ENCODE results near the gene ADIRF. TPM values are rescaled to one million over a fixed set of nuclear protein-coding genes. Genes with fewer than 3 reads are reported as not detected.
A peak's percentile ranks its signal among the peaks of the same experiment; 100 is the strongest.
"Not testable (repeated sequence)": the region's sequence is repeated elsewhere in the genome, so short reads cannot be mapped to it uniquely, and the experiment has no call there.

ADIRF gene
- total RNA-seq, 1 donor from 2014 or later, result 21.9 TPM

DNA sequence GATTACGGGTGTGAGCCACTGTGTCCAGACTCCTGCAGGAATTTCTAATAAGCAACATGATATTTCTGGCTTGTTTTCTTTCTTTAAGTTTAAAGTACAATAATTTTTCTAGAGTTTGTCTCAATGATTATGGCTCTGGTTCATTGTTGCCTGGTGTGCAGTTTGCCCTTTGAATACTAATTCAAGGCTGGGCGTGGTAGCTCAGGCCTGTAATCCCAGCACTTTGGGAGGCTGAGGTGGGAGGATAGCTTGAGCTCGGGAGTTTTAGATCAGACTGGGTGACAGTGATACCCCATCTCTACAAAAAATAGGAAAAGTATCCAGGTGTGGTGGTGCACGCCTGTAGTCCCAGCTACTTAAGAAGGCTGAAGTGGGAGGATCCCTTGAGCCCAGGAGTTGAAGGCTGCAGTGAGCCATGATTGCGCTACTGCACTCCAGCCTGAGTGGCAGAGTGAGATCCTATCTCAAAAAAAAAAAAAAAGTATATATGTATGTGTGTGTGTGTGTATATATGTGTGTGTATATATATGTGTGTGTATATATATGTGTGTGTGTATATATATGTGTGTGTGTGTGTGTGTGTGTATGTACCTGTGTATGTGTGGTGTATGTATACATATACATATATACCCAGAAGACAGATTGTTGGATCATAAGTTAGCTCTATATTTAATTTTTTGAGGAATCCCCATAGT, 8.2 kb downstream of the ADIRF start:
- no peak for DNase-seq (ENCODE audit: low spot score)

DNA sequence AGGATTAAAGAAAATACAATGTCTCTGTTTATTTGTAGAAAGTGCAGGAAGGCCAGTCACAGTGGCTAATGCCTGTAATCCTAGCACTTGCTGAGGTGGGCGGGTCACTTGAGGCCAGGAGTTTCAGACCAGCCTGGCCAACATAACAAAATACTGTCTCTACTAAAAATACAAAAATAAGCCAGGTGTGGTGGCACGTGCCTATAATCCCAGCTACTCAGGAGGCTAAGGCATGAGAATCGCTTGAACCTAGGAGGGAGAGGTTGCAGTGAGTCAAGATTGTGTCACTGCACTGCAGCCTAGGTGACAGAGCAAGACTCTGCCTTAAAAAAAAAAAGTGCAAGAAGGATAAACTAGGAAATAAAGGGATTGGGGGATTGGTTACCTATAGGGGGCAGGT, 10.2 kb downstream of the ADIRF start:
- not testable (repeated sequence) for DNase-seq (ENCODE audit: low spot score)

DNA sequence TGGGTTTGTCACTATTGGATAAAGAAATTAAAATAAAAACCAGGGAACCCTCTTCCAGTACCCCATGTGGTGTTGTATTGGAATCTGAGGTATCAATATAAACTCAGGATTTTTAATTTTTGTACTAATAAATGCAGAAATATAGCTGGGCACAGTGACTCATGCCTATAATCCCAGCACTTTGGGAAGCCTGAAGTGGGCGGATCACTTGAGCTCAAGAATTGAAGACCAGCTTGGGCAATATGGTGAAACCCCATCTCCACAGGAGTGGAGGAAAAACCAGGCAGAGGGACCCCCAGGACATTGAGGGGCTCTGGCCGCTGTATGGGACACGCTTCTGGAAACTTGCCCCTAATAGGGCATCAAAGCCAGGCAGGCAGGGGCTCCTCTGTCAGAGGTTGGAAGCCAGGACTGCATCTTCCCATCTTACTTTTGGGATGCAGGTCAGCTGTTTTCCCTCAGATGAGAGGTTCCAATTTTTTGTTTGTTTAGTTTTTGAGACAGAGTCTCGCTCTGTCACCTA, 11.1 kb downstream of the ADIRF start:
- no peak for DNase-seq (ENCODE audit: low spot score)

DNA sequence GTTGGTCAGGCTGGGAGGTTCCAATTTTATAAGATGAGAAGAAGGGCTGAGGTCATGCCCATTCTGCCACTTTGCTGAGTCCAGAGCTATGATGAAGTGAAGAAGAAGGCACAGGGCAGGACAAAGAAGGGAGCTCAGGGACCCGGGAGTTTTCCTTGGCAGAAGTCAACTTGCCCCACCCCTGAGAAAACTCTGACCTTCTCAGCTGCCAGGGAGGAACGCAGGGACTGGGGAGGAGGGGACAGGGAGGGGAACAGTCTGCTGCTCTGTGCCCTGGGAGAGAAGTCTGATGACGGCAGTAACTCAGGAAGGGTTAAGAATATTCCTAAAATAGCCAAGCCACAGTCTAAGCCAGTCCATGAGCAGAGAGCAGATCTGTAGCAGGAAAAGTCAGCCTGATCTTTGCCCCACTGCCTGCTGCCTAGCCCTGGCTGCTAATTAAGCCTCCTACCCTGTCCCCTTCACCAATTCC, 11.7 kb downstream of the ADIRF start:
- peak; percentile 70 for DNase-seq (ENCODE audit: low spot score)

DNA sequence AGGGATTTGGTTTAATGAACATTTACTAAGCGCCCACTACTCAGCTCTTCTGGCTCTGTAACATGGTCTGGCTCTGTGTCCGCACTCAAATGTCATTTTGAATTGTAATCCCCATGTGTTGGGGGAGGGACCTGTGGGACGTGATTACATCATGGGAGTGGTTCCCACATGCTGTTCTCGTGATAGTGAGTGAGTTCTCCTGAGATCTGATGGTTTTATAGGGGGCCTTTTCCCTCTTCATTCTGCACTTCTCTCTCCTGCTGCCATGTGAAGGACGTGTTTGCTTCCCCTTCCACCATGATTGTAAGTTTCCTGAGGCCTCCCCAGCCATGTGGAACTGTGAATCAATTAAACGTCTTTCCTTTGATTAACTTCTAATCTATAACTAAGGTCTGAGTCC, 12.7 kb downstream of the ADIRF start:
- DNase-seq (ENCODE audit: low spot score), result not testable (repeated sequence)

DNA sequence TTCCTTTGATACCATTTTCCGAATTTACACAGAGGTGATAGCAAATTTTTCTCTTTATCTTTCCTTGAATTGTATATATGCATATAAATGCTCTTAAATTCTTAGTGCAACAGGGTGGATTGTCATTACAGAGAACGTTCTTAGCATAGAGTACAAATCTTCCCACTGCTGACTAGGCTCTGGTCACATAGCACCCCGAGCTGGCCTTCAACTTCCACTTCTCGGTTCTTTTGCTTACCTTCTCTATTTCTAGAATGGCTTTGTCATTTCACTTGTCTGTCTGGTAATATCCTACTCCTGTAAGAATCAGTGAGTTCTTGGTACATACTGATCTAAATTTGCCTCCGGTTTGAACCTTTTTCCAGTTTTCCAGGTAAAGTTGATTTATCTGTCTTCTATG, 13.4 kb downstream of the ADIRF start:
- DNase-seq (ENCODE audit: low spot score), result no peak

DNA sequence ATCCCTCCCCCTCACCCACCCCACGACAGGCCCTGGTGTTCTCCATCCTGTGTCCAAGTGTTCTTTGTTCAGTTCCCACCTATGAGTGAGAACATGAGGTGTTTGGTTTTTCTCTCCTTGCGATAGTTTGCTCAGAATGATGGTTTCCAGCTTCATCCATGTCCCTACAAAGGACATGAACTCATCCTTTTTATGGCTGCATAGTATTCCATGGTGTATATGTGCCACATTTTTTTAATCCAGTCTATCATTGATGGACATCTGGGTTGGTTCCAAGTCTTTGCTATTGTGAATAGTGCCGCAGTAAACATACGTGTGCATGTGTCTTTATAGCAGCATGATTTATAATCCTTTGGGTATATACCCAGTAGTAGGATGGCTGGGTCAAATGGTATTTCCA, 16.2 kb downstream of the ADIRF start:
- DNase-seq (ENCODE audit: low spot score), result not testable (repeated sequence)

DNA sequence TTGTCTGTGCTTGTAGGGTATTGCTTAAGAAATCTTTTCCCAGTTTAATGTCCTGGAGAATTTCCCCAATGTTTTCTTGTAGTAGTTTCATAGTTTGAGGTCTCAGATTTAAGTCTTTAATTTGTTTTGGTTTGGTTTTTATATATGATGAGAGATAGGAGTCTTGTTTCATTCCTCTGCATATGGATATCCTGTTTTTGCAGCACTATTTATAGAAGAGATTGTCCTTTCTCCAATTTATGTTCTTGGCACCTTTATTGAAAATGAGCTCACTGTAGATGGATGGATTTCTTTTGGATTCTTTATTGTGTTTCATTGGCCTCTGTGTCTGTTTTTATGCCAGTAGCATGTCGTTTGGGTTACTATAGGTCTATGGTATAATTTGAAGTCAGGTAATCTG, 20.2 kb downstream of the ADIRF start:
- DNase-seq (ENCODE audit: low spot score), result no peak

DNA sequence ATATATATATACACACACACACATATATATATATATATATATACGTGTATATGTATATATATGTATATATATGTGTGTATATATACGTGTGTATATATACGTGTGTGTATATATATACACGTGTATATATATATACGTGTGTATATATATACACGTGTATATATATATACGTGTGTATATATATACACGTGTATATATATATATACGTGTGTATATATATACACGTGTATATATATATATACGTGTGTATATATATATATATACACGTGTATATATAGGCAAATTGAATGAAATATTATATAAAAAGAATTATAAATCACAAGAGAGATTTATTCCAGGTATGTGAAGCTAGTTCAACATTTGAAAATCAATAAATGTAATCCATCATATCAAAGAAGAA, 23.1 kb downstream of the ADIRF start:
- not testable (repeated sequence) for DNase-seq (ENCODE audit: low spot score)

DNA sequence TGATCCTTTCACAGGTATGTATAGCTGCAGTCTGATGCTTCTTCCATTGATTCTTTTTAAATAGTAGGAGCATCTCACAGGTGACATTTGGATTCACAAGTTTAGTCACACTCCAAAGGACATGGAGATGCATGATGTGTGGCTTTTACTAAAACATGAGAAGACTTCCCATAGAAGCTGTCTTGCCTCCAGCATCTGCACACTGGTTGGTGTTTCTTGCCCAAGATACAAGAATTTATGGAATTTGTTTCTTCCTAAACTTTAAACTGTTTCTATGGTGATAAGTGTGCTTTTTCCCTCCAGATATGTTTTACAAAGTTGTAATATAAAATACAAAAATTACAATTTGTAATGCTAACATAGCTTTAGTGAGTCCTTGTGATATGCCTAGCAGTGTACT, 24.2 kb downstream of the ADIRF start:
- DNase-seq (ENCODE audit: low spot score), result no peak

DNA sequence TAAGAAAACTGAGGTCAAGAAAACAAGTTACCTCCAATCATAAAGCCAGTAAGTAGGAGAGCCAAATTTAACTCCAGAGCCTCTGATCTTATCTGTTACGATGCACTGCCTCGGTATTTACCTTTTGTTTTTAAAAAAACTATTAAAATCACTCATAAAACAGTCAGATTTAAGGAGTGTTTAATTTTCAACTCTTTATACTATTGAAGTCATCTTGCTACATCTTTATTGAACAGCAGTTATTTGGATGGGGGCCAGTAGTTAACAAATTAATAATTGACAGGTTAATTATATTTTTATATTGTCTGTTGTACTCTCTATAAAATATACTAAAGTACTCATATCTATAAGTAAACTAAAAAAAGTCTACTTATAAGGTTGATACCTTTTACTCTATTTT, 24.6 kb downstream of the ADIRF start:
- DNase-seq (ENCODE audit: low spot score), result no peak

DNA sequence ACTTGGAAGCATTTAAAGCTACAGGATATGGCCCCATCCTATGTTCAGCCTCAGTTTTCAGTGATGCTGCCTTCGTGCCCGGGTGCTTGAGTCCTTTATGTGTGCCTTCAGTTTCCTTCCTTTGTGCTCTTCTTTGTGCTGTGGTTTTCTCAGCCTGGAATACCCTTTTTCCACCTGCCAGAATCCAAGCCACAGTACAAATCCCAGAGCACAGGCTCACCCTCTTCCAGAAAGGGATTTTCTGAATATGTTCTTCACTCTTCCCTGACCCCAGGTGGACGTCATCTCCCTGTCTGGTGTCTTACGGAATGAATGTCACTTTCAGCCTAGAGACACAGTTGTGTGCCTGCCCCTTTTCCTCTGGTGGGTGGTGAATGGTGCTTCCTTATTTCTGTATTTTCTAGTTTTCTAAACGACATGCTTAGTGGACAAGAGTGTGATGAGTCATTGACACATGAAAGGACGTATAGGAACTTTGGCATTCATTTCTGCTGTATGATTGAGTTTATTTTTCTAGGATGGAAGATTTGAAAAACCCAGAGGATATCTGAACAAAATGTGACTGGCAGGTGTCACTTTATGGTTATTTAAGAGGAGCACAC, 31.6 kb downstream of the ADIRF start:
- not testable (repeated sequence) for DNase-seq (ENCODE audit: low spot score)

DNA sequence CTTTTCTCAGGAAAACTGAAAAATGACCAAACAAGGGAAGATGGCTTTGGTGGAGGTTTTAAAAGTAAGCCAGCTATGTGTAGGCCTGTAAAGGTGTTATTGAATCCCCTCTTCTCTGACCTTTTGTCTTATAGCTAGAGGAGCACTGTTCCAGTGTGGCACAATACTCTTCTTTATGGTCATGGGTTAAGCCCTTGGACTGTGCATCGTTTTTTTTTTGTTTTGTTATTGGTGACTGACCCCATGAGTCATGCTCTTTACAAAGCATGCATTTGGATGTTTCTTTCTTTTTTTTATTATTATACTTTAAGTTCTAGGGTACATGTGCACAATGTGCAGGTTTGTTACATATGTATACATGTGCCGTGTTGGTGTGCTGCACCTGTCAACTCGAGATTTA, 32.2 kb downstream of the ADIRF start:
- DNase-seq (ENCODE audit: low spot score), result no peak

DNA sequence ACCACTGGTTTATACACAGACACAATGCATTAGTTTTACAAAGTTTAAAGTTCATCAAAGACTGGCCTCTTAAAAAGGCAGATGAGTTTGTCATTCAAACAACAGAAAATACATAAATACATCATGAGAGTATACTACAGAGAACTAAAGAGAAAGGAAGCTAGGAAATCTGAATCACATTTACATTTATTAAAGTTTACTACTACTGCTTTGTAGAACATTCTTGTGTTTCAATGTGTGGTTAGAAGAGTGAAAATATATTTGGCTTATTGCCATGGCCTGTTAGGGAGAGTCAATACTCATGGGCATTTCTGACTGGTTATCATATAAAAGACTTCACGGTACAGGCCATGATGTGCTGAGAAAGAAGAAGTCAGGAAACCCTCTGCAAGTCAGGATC, 38.8 kb downstream of the ADIRF start:
- not testable (repeated sequence) for DNase-seq (ENCODE audit: low spot score)

DNA sequence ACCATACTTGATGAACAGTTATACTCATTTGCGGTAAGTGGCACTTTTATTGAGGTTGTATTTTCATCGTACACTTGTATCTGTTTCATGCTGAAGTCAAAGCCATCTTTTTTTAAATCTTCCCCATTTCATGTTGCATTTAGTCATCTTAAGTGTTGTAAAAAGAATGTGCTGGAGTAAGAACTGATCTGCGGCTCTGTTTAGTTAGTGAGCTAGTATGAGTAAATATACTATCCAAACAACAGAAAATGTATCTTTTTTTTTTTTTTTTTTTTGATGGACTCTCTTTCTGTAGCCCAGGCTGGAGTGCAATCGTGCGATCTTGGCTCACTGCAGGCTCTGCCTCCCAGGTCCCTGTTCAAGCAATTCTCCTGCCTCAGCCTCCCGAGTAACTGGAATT, 39.4 kb downstream of the ADIRF start:
- DNase-seq (ENCODE audit: low spot score), result not testable (repeated sequence)

DNA sequence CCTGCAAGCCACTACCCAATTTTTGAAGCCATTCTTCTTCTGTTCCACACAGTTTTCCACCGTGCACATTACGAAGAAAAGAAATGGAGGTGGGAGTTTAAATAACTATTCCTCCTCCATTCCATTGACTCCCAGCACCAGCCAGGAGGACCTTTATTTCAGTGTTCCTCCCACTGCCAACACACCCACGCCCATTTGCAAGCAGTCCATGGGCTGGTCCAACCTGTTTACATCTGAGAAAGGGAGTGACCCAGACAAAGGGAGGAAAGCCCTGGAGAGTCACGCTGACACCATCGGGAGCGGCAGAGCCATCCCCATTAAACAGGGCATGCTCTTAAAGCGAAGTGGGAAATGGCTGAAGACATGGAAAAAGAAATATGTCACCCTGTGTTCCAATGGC, 40.0 kb downstream of the ADIRF start:
- DNase-seq (ENCODE audit: low spot score), result not testable (repeated sequence)

DNA sequence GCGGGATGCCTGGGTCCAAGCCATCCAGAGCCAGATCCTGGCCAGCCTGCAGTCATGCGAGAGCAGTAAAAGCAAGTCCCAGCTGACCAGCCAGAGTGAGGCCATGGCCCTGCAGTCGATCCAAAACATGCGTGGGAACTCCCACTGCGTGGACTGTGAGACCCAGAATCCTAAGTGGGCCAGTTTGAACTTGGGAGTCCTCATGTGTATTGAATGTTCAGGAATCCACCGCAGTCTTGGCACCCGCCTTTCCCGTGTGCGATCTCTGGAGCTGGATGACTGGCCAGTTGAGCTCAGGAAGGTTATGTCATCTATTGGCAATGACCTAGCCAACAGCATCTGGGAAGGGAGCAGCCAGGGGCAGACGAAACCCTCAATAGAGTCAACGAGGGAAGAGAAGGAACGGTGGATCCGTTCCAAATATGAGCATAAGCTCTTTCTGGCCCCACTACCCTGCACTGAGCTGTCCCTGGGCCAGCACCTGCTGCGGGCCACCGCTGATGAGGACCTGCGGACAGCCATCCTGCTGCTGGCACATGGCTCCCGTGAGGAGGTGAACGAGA, 40.9 kb downstream of the ADIRF start:
- DNase-seq (ENCODE audit: low spot score), result not testable (repeated sequence)

DNA sequence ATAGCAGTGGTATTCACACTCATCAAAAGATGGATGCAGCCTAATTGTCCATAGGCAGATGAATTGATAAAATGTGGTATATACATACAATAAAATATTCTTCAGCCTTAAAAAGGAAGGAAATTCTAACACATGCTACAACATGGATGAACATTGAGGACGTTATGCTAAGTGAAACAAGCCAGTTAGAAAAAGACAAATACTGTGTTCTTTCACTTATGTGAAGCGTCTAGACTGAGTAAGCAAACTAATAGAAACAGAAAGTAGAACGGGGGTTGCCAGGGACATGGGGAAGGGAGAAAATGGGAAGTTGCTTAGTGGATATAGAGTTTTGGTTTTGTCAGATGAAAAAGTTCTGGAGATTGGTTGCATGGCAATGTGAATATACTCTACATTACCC, 45.2 kb downstream of the ADIRF start:
- DNase-seq (ENCODE audit: low spot score), result not testable (repeated sequence)

DNA sequence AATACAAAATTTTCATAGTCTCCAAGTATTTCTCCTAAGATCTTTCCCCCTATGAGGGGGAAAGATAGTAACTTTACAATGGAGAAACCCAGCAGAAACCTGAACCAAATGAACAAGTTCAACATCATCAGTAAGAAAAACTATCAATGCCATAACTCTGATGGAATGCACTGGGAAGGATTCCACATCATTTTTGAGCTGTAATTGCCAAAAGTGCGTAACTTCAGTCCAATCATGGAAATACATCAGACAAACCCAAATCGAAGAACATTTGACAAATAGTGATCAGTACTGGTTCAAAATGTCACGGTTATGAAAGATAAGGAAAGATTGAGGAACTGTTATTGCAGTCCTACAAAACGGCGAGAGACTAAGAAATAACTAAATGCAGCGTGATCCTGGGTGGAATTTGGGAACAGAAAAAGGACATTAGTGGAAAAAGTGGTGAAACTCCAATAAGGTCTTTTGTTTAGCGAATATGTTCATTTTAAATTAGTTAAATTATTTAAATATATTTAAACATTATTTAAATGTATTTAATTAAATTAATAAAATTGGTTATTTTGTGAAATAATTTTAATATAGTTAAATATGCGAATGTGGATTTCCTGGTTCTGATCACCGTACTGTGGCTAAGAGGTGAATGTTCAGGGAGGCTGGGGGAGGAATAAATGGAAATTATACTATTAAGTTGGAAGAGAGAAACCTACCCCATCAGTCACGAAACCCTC, 46.9 kb downstream of the ADIRF start:
- DNase-seq (ENCODE audit: low spot score), result not testable (repeated sequence)

DNA sequence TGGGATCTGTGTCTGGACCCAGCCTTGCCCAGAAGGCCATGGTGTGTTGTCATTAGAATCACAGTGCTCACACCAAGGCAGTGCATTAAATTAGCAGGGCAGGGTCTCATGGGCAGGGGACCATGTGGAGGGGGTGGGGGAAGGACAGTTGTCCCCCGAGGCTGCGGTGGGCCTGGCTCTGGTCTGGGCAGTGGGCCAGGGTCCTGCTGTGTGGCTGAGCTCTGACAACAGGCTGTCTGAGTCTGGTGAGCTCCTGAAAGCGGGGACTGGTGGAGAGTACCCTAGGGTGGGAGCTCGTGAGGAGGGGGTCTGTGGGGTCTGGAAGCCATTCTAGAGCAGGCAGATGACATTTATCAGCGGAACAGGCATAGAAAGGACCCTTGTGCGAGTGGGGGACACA, 49.8 kb downstream of the ADIRF start:
- DNase-seq (ENCODE audit: low spot score), result not testable (repeated sequence)

DNA sequence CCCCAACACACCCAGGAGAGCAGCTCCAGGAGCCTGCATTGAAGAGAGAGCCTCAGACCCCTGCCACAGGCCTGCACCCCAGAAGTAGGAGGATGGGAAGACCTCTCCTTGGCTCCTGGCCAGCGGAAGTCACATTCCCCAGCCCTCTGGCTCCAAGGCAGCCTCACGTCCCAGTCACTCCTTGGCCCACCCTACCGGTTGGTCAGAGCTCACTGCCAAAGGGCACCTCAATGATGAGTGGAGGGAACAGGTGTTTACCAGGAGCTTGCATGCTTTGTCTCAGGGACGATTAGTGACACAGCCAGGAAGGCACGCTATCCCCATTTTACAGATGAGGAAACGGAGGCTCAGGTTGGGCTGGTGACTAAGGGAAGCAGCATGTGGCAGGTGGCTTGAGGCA, 50.8 kb downstream of the ADIRF start:
- DNase-seq (ENCODE audit: low spot score), result not testable (repeated sequence)

DNA sequence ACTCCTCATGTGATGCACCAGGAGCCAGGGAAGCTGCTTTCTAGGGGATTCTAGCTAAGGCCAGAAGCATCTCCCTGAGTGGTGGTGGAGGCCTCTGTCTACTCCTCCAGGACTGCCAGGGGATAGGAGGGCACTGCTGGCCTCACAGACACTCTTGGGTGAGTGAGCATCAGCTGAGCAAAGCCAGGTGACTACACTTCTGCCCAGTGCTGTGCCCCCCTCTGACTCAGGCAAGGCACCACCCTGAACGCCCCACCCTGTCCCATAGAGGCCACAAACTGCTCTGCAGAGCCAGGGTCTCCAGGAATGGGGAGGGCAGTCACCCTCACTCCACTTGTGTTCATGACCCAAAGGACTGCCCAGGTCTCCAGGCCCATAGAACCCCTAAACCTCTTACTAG, 51.2 kb downstream of the ADIRF start:
- DNase-seq (ENCODE audit: low spot score), result not testable (repeated sequence)

Data from umbilical cord (tissue), 2 donors.